GM19099 (cell line): ENCODE data around the gene SPATA18.

Experiments used
- POLR2A ChIP-seq: IDR thresholded peaks from 3 replicates; pipeline ENCODE4 v1.6.1; 2011; ENCODE audit warnings: low read depth; ENCODE audit not compliant: insufficient read length; ENCODE audit errors: extremely low read depth

The SPATA18 gene

DNA sequence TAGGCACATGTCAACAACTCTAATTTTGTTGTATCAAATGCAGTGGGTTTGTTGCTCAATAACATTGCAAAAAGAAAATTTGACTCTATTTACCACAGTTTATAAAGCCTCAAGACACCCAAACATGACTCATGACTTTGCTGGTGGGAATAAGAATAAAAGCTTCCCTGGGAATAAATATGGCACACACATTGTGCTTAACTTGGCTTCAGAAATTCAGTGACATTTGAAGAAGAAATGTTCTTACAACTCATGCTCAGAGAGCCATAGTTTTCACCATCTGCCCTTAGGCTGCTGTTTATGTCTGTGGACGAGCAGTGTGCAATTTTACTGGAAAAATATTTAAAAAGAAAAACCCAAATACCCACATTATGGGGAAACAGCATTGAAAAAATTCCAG, 60.9 kb downstream of the SPATA18 start:
- TF ChIP-seq POLR2A = no peak

DNA sequence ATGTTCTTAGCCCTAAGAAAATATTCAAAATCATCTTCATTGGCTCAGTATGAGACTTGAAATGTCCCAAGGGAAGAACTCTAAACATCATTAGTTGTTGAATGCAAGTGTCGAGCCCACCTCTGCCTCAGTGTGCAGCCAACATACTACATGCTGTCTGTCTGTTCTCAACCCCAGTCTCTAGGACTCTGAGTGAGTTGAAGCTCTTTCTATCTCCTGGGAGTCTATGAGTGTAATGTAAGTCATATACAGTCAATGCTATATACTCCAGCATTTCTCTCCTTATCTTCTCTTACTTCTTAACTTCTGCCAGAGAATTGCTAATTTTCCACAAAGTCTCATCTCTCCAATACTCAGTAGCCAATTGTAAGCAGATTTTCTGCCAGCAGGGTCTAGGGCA, 61.3 kb downstream of the SPATA18 start:
- TF ChIP-seq POLR2A = no peak

DNA sequence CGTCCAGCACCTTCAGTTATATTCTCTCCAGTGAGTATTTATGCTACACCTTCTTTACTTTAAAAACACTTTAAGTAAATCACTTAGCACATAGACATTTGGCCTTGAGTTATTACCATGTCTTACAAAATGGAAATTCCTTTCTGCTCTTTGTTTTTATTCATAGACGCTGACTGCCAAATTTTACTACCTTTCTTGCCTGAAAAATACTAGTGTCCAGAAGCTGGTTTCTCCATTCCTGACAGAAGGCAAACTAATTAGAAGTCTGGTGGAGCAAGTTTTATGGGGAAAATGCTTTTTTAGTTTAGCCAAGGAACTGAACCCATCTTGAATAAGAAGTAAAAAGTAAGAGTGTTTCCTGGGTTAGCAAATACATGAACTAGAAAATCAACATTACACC, 65.5 kb downstream of the SPATA18 start:
- TF ChIP-seq POLR2A = no peak

GRCh38 chr4:52126226-52126625, 75.1 kb downstream of the SPATA18 start:
- no peak for TF ChIP-seq POLR2A

DNA sequence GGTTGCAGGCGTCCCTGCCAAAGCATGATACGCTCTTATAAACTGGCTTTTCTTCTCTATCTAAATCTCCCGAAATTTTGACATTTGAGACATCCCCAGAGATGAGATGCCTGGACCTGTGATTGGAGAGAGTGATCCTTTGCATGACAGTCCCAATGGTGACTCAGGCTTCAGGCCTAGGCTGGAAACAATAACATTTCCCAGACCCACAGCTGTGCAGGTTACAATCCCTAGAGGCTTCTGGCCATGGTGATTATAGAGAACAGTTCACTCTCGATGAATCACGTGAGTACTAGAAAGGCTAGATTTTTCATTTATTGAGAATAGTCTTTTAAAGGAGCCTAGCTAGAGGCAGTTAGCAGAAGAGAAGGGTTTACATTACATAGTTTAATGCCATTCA, 75.9 kb downstream of the SPATA18 start:
- no peak for TF ChIP-seq POLR2A

DNA sequence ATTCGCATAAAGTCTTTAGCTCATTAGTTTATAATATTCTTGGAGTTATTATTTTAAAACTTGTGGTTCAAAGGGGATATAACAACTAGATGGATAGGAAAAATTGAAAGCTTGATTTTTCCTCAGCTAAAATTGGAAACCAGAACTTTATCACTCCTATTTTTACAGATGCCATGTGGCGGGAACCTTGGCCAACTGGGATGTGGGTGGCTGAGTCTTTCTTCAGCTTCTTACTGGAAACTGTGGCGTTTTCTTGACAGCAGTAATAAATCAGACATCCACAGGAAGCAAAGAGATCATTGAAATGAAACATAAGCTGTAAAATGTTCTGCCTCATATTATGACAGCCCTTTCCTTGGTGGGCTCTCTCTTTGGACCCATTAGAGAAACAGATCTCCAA, 84.1 kb downstream of the SPATA18 start:
- TF ChIP-seq POLR2A = no peak

GRCh38 chr4:52142816-52143215, 91.7 kb downstream of the SPATA18 start:
- TF ChIP-seq POLR2A = no peak

DNA sequence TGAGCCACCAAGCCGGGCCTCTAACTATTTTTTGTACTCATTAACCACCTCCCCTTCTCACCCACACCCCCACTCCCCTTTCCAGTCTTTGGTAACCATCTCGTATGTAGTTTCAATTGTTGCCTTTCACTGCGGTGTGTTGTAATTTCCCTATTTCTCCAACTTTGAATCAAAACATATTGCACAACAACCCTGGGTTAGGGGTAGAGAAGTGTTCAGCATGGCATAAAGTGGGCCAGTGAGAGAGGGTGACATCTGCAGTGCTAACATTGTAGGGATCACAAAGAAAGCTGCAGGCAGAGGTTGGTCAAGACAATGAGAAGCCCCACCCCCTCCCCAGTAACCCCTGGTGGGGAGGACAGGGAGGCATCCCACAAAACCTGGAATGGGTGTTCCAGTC, 92.7 kb downstream of the SPATA18 start:
- no peak for TF ChIP-seq POLR2A

GRCh38 chr4:52144372-52144771, 93.3 kb downstream of the SPATA18 start:
- TF ChIP-seq POLR2A = no peak
